Breast epithelium (tissue), 4 donors: ENCODE measurements around the gene GGN. TPM values are rescaled to one million over a fixed set of nuclear protein-coding genes. Genes with fewer than 3 reads are reported as not detected.
"Not testable (repeated sequence)": the region's sequence is repeated elsewhere in the genome, so short reads cannot be mapped to it uniquely, and the experiment has no call there.

Source experiments
- DNase-seq, 2 donors: peaks; one replicate each; pipeline ENCODE4 v3.0.0-alpha.2; 2019; ENCODE audit warnings: low spot score in 2 of 2
- H3K27ac ChIP-seq, 2 donors: fragments of 200-600 bp; sonication (generic) in 1 of 2; one replicate each; pipeline ENCODE4 v1.5.1; 2016 to 2019; ENCODE audit warnings: mild to moderate bottlenecking in 1 of 2
- H3K27me3 ChIP-seq, 2 donors: fragments of 200-600 bp; sonication (generic) in 1 of 2; one replicate each; pipeline versions ENCODE4 v1.5.1 to v1.6.0; 2017 to 2019; ENCODE audit warnings: control low read depth in 1 of 2, mild to moderate bottlenecking in 1 of 2
- H3K36me3 ChIP-seq: fragments of 200-600 bp; one replicate; pipeline ENCODE4 v1.5.1; 2019
- H3K4me1 ChIP-seq, 2 donors: fragments of 200-600 bp; sonication (generic); one replicate each; pipeline ENCODE4 v1.5.1; 2016 to 2019; ENCODE audit warnings: control low read depth in 1 of 2
- H3K4me3 ChIP-seq, 3 donors: fragments of 200-600 bp; sonication (generic); 1 replicate in 2 of 3; 2 replicates in 1 of 3; pipeline ENCODE4 v1.5.1; 2016 to 2019; ENCODE audit warnings: mild to moderate bottlenecking in 3 of 3, moderate library complexity in 2 of 3
- H3K9me3 ChIP-seq, 2 donors: fragments of 200-600 bp; sonication (generic) in 1 of 2; one replicate each; pipeline ENCODE4 v1.5.1; 2016 to 2019; ENCODE audit warnings: control low read depth in 1 of 2
- CTCF ChIP-seq, 3 donors: fragments of 450-650 bp; IDR thresholded peaks; one replicate each; pipeline ENCODE4 v1.5.1; 2016 to 2017; ENCODE audit warnings: antibody characterized with exemption in 3 of 3, mild to moderate bottlenecking in 3 of 3, moderate library complexity in 3 of 3
- POLR2A ChIP-seq: fragments of 450-650 bp; IDR thresholded peaks from one replicate; pipeline ENCODE4 v1.6.1; 2016; ENCODE audit warnings: antibody characterized with exemption, mild to moderate bottlenecking, moderate library complexity
- POLR2AphosphoS5 ChIP-seq, 3 donors: sonication (generic); formaldehyde crosslinking; IDR thresholded peaks; one replicate each; pipeline ENCODE4 v1.6.1; 2017; ENCODE audit warnings: antibody characterized with exemption in 3 of 3
- intact Hi-C: fragments of 100-400 bp; cut with DNase I; formaldehyde crosslinking; loops from one replicate; pipeline ENCODE4 v1.15.1; 2023; ENCODE audit warnings: low total_unique reads
- total RNA-seq, 3 donors: library from RNA; depleted of rRNA; stranded (reverse); fragments of >200 nt; gene quantifications; one replicate each; pipeline ENCODE4 v1.1.0, GENCODE V29; 2016

GGN gene
- total RNA-seq, 3 donors from 2014 or later = 0.16 to 0.44 (median 0.33) TPM

GRCh38 chr19:38417544-38418506 lies 30.0 kb upstream of the GGN start:
- Histone ChIP-seq H3K4me3 (peak overlapping the region; percentile 15 to 66 (median 48)), H3K9me3 (no peaks in the 10 kb centered on the region), H3K36me3 (no peaks in the 10 kb centered on the region), H3K4me1 (no peaks in the 10 kb centered on the region), H3K27ac (no peak overlapping the region), H3K27me3 (peaks cover 0 to 1% of the 10 kb centered on the region in 2 donors)
- intact Hi-C loops = no loop called here
- DNase-seq = no peak
- TF ChIP-seq POLR2AphosphoS5 (IDR thresholded peaks at IDR 0.05) (no peak), POLR2A (no peak), CTCF (IDR thresholded peaks at IDR 0.05) (peak in 1 of 3 donors; percentile 10)

- Histone ChIP-seq H3K27ac (no peak overlapping the region), H3K4me1 (no peaks in the 10 kb centered on the region), H3K4me3 (no peak overlapping the region), H3K36me3 (no peaks in the 10 kb centered on the region), H3K9me3 (no peaks in the 10 kb centered on the region), H3K27me3 (no peaks in the 10 kb centered on the region)
- intact Hi-C loops = no loop called here
- TF ChIP-seq POLR2AphosphoS5 (IDR thresholded peaks at IDR 0.05) (no peak), POLR2A (no peak), CTCF (IDR thresholded peaks at IDR 0.05) (no peak)
- no peak for DNase-seq
These were observed 29.3 kb upstream of the GGN start for GRCh38 chr19:38417146-38417543.

- intact Hi-C loops = no loop called here
- H3K4me1 ChIP-seq = no peaks in the 10 kb centered on the region
- no peak overlapping the region for H3K4me3 ChIP-seq
- no peak for TF ChIP-seq CTCF (IDR thresholded peaks at IDR 0.05)
- TF ChIP-seq POLR2A = no peak
- no peak for TF ChIP-seq POLR2AphosphoS5 (IDR thresholded peaks at IDR 0.05)
- no peak overlapping the region for H3K27ac ChIP-seq
- H3K27me3 ChIP-seq = no peaks in the 10 kb centered on the region
- H3K9me3 ChIP-seq = no peaks in the 10 kb centered on the region
- DNase-seq = no peak
- no peaks in the 10 kb centered on the region for H3K36me3 ChIP-seq
These were observed 25.6 kb upstream of the GGN start for GRCh38 chr19:38413416-38413815.

- no peak for DNase-seq
- TF ChIP-seq POLR2AphosphoS5 (IDR thresholded peaks at IDR 0.05) (no peak), POLR2A (no peak), CTCF (IDR thresholded peaks at IDR 0.05) (no peak)
- no peaks in the 10 kb centered on the region for H3K9me3 ChIP-seq
- no peaks in the 10 kb centered on the region for H3K27me3 ChIP-seq
- intact Hi-C loops = no loop called here
- no peak overlapping the region for H3K27ac ChIP-seq
- no peak overlapping the region for H3K4me3 ChIP-seq
- H3K36me3 ChIP-seq = no peaks in the 10 kb centered on the region
- no peaks in the 10 kb centered on the region for H3K4me1 ChIP-seq
These were observed 25.1 kb upstream of the GGN start for GRCh38 chr19:38412961-38413360.

- TF ChIP-seq POLR2A (no peak), CTCF (IDR thresholded peaks at IDR 0.05) (no peak), POLR2AphosphoS5 (IDR thresholded peaks at IDR 0.05) (no peak)
- Histone ChIP-seq H3K9me3 (no peaks in the 10 kb centered on the region), H3K4me1 (no peaks in the 10 kb centered on the region), H3K27ac (no peak overlapping the region), H3K36me3 (no peaks in the 10 kb centered on the region), H3K4me3 (no peak overlapping the region), H3K27me3 (no peaks in the 10 kb centered on the region)
- intact Hi-C loops = no loop called here
- DNase-seq = no peak
These were observed 24.7 kb upstream of the GGN start for GRCh38 chr19:38412491-38412890.

- H3K27ac ChIP-seq, intact Hi-C loops, H3K36me3 ChIP-seq, H3K27me3 ChIP-seq, H3K9me3 ChIP-seq, DNase-seq, H3K4me3 ChIP-seq, H3K4me1 ChIP-seq: not testable (repeated sequence)
These were observed 24.1 kb upstream of the GGN start for GRCh38 chr19:38411898-38412297.
